SK-N-SH (cell line): ENCODE results near the gene DDX21. TPM values are rescaled to one million over a fixed set of nuclear protein-coding genes. Genes with fewer than 3 reads are reported as not detected.

Experiments
- CTCF ChIA-PET: fragments of 300-600, 350-600 bp; formaldehyde crosslinking; extraction: SDS; loops from one replicate; lab custom pipeline; 2021; lab: Yijun Ruan, JAX
- POLR2A ChIA-PET: fragments of 350-600 bp; sonication (Branson Sonifier 250); formaldehyde crosslinking; extraction: SDS; loops from one replicate; lab custom pipeline; 2020; ENCODE audit warnings: antibody characterized with exemption, inconsistent platforms; lab: Yijun Ruan, JAX
- DNase-seq: peaks from one replicate; pipeline ENCODE4 v3.0.0; 2012
- H2AFZ ChIP-seq: fragments of 200-600 bp; sonication (generic); 2 replicates; pipeline ENCODE4 v1.8.1; 2016; ENCODE audit warnings: antibody characterized with exemption, mild to moderate bottlenecking, low read depth
- H3F3A ChIP-seq: fragments of 200-600 bp; sonication (generic); replicated peaks from 2 replicates; pipeline ENCODE3; 2016; ENCODE audit warnings: antibody characterized with exemption, mild to moderate bottlenecking; ENCODE audit not compliant: insufficient read depth
- H3K27ac ChIP-seq, 2 experiments: fragments of 200-500 bp in 1 of 2; fragments of 200-600 bp in 1 of 2; sonication (Bioruptor generic) in 1 of 2; sonication (generic), shearing (Covaris generic) in 1 of 2; 2 replicates each; pipeline versions ENCODE4 v1.5.1 to v1.6.1; 2014 to 2016; ENCODE audit warnings: low read depth in 2 of 2, inconsistent platforms in 1 of 2, low read length in 1 of 2, mild to moderate bottlenecking in 1 of 2, mixed read lengths in 1 of 2
- H3K27me3 ChIP-seq: fragments of 200-600 bp; sonication (generic), shearing (Covaris generic); 2 replicates; pipeline ENCODE4 v1.6.1; 2016; ENCODE audit warnings: mixed run types; ENCODE audit not compliant: insufficient read depth
- H3K36me3 ChIP-seq, 2 experiments: fragments of 200-500 bp in 1 of 2; fragments of 200-600 bp in 1 of 2; sonication (Bioruptor generic) in 1 of 2; sonication (generic) in 1 of 2; replicated peaks in 1 of 2; 2 replicates each; pipeline versions ENCODE3 to v1.5.1; 2014 to 2016; ENCODE audit warnings: low read length in 1 of 2, mild to moderate bottlenecking in 1 of 2; ENCODE audit not compliant: insufficient read depth in 2 of 2, control insufficient read depth in 1 of 2
- H3K4me1 ChIP-seq, 2 experiments: fragments of 200-500 bp in 1 of 2; fragments of 200-600 bp in 1 of 2; sonication (Bioruptor generic) in 1 of 2; sonication (generic), shearing (Covaris generic) in 1 of 2; 2 replicates each; pipeline versions ENCODE4 v1.5.1 to v1.6.1; 2014 to 2016; ENCODE audit warnings: low read depth in 1 of 2, low read length in 1 of 2, mixed run types in 1 of 2; ENCODE audit not compliant: insufficient read depth in 2 of 2, control insufficient read depth in 1 of 2
- H3K4me2 ChIP-seq: fragments of 200-600 bp; sonication (generic), shearing (Covaris generic); 2 replicates; pipeline ENCODE4 v1.6.1; 2017; ENCODE audit warnings: mixed run types
- H3K4me3 ChIP-seq, 2 experiments: fragments of 200-500 bp in 1 of 2; fragments of 200-600 bp in 1 of 2; sonication (Bioruptor generic) in 1 of 2; sonication (generic), shearing (Covaris generic) in 1 of 2; 2 replicates each; pipeline versions ENCODE4 v1.5.1 to v1.8.1; 2014 to 2016; ENCODE audit warnings: low read depth in 2 of 2, inconsistent platforms in 1 of 2, low read length in 1 of 2, mild to moderate bottlenecking in 1 of 2, mixed read lengths in 1 of 2, moderate library complexity in 1 of 2
- H3K79me2 ChIP-seq: fragments of 200-600 bp; sonication (generic); 2 replicates; pipeline ENCODE4 v1.8.1; 2017; ENCODE audit warnings: mild to moderate bottlenecking; ENCODE audit not compliant: insufficient read depth
- H3K9ac ChIP-seq: fragments of 200-600 bp; sonication (generic); 2 replicates; pipeline ENCODE4 v1.6.1; 2017; ENCODE audit warnings: mixed run types
- H3K9me2 ChIP-seq: fragments of 200-600 bp; sonication (generic); 2 replicates; pipeline ENCODE4 v1.6.1; 2017; ENCODE audit warnings: mixed run types
- H3K9me3 ChIP-seq: fragments of 200-600 bp; sonication (generic); 2 replicates; pipeline ENCODE4 v1.6.1; 2017; ENCODE audit warnings: mixed run types, mild to moderate bottlenecking, moderate library complexity
- H4K20me1 ChIP-seq: fragments of 200-600 bp; sonication (generic); 2 replicates; pipeline ENCODE4 v1.6.1; 2017; ENCODE audit warnings: mild to moderate bottlenecking, mixed run types; ENCODE audit not compliant: insufficient read depth
- CHD2 ChIP-seq: fragments of 150-350 bp; IDR thresholded peaks from 2 replicates; pipeline ENCODE4 v1.6.1; 2018; ENCODE audit warnings: low read length; ENCODE audit not compliant: partially characterized antibody
- ELF1 ChIP-seq: IDR thresholded peaks from 2 replicates; pipeline ENCODE4 v1.4.0; 2012
- EP300 ChIP-seq, 2 experiments: IDR thresholded peaks; 2 replicates each; pipeline versions ENCODE4 v1.4.0 to v1.6.1; 2012; ENCODE audit warnings: borderline replicate concordance in 1 of 2, low read depth in 1 of 2, low read length in 1 of 2
- FOXJ3 ChIP-seq: sonication (generic); formaldehyde crosslinking; IDR thresholded peaks from 2 replicates; pipeline ENCODE4 v1.5.1; 2020; ENCODE audit warnings: mild to moderate bottlenecking, missing genetic modification reagents
- FOXM1 ChIP-seq: IDR thresholded peaks from 2 replicates; pipeline ENCODE4 v1.4.0; 2012; ENCODE audit warnings: low read depth, mild to moderate bottlenecking
- NRF1 ChIP-seq: IDR thresholded peaks from 2 replicates; pipeline ENCODE4 v1.6.1; 2012; ENCODE audit warnings: low read depth, mild to moderate bottlenecking, low read length
- POLR2AphosphoS5 ChIP-seq: IDR thresholded peaks from 2 replicates; pipeline ENCODE4 v1.6.1; 2012; ENCODE audit warnings: low read depth, low read length
- RAD21 ChIP-seq: IDR thresholded peaks from 2 replicates; pipeline ENCODE4 v1.6.1; 2012; ENCODE audit warnings: mild to moderate bottlenecking, low read length
- RXRA ChIP-seq: IDR thresholded peaks from 2 replicates; pipeline ENCODE4 v1.4.0; 2012; ENCODE audit warnings: low read depth, mild to moderate bottlenecking, borderline replicate concordance
- SMC3 ChIP-seq: IDR thresholded peaks from 2 replicates; pipeline ENCODE4 v1.6.1; 2012; ENCODE audit warnings: low read depth, low read length, improper control_type of control experiment
- TAF1 ChIP-seq: IDR thresholded peaks from 2 replicates; pipeline ENCODE4 v1.6.1; 2012; ENCODE audit warnings: low read depth, mild to moderate bottlenecking, low read length, moderate library complexity, borderline replicate concordance
- TCF12 ChIP-seq: IDR thresholded peaks from 2 replicates; pipeline ENCODE4 v1.4.0; 2012
- TEAD4 ChIP-seq: IDR thresholded peaks from 2 replicates; pipeline ENCODE4 v1.4.0; 2012; ENCODE audit warnings: mild to moderate bottlenecking, borderline replicate concordance; ENCODE audit not compliant: insufficient read depth
- YY1 ChIP-seq: IDR thresholded peaks from 2 replicates; pipeline ENCODE4 v1.4.0; 2012; ENCODE audit warnings: low read depth, mild to moderate bottlenecking
- WGBS: methylation state at CpG from one replicate; pipeline ENCODE4 v1.1.6; 2017; ENCODE audit warnings: low lambda C conversion rate; 5-methylcytosine and 5-hydroxymethylcytosine counted together
- polyA plus RNA-seq, 3 experiments: library from polyadenylated mRNA; depleted of rRNA; stranded (reverse); fragments of >200 nt; gene quantifications; 2 replicates each; pipeline ENCODE4 v1.2.3, GENCODE V29; 2012
- TF ChIP-seq, protein P1 (sequence below): fragments of 200-600 bp; sonication (generic); IDR thresholded peaks from 2 replicates; pipeline ENCODE4 v1.6.1; 2017; ENCODE audit warnings: antibody characterized with exemption, mild to moderate bottlenecking, moderate library complexity
- TF ChIP-seq, protein P2 (sequence below): fragments of 150-350 bp; IDR thresholded peaks from 2 replicates; pipeline ENCODE4 v1.6.1; 2017; ENCODE audit warnings: antibody characterized with exemption, low read length, low read depth, borderline replicate concordance
- TF ChIP-seq, protein P3 (sequence below): IDR thresholded peaks from 2 replicates; pipeline ENCODE4; 2012
- TF ChIP-seq, protein P4 (sequence below): IDR thresholded peaks from 2 replicates; pipeline ENCODE4 v1.4.0; 2012; ENCODE audit warnings: low read depth, borderline replicate concordance

The DDX21 gene
- polyA plus RNA-seq, 1 of the 3 experiments (the other 2 are of a cell fraction) = 40.1 TPM

DNA sequence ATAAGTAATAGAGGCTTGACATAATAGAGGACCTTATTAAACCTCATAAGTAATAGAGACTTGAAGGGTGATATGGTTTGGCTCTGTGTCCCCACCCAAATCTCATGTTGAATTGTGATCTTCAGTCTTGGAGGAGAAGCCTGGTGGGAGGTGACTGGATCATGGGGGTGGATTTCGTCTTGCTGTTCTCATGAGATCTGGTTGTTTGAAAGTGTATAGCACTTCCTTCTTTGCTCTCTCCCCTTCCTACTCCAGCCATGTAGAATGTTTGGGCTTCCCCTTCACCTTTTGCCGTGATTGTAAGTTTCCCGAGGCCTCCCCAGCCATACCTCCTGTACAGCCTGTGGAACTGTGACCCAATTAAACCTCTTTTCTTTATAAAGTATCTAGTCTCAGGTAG, 41.2 kb downstream of the DDX21 start:
- no peak for DNase-seq
- Histone ChIP-seq H3K4me1 (peaks cover 6 to 9% of the 10 kb centered on the region in 2 experiments; a peak in 3 of 4 replicates), H3K9me2 (no peaks in the 10 kb centered on the region), H3K27me3 (no peaks in the 10 kb centered on the region), H3K27ac (no peak overlapping the region), H3K79me2 (peaks cover 87% of the 10 kb centered on the region), H2AFZ (no peak overlapping the region), H3K36me3 (peaks cover 4 to 52% of the 10 kb centered on the region in 2 experiments), H3K4me3 (no peak overlapping the region), H3K9me3 (no peaks in the 10 kb centered on the region), H3K4me2 (no peak overlapping the region), H3F3A (peaks cover 11% of the 10 kb centered on the region), H4K20me1 (peaks cover 13% of the 10 kb centered on the region; the same call in 1 of the 2 replicates), H3K9ac (no peak overlapping the region)
- ChIA-PET POLR2A (no interaction called here), CTCF (no interaction called here)
- 88% methylated on average over 3 of the region's 3 CpGs for WGBS
- TF ChIP-seq NRF1 (no peak), FOXM1 (no peak), RXRA (no peak), RAD21 (no peak), SMC3 (no peak), TAF1 (no peak), YY1 (no peak), POLR2AphosphoS5 (no peak), EP300 (IDR thresholded peaks at IDR 0.05; ENCODE audit: borderline replicate concordance in 1 of 2, low read depth in 1 of 2, low read length in 1 of 2) (no peak), TCF12 (no peak), CHD2 (no peak), ELF1 (no peak), TEAD4 (no peak), FOXJ3 (no peak)
- TF ChIP-seq, protein P1, sequence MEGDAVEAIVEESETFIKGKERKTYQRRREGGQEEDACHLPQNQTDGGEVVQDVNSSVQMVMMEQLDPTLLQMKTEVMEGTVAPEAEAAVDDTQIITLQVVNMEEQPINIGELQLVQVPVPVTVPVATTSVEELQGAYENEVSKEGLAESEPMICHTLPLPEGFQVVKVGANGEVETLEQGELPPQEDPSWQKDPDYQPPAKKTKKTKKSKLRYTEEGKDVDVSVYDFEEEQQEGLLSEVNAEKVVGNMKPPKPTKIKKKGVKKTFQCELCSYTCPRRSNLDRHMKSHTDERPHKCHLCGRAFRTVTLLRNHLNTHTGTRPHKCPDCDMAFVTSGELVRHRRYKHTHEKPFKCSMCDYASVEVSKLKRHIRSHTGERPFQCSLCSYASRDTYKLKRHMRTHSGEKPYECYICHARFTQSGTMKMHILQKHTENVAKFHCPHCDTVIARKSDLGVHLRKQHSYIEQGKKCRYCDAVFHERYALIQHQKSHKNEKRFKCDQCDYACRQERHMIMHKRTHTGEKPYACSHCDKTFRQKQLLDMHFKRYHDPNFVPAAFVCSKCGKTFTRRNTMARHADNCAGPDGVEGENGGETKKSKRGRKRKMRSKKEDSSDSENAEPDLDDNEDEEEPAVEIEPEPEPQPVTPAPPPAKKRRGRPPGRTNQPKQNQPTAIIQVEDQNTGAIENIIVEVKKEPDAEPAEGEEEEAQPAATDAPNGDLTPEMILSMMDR = no peak
- TF ChIP-seq, protein P2, sequence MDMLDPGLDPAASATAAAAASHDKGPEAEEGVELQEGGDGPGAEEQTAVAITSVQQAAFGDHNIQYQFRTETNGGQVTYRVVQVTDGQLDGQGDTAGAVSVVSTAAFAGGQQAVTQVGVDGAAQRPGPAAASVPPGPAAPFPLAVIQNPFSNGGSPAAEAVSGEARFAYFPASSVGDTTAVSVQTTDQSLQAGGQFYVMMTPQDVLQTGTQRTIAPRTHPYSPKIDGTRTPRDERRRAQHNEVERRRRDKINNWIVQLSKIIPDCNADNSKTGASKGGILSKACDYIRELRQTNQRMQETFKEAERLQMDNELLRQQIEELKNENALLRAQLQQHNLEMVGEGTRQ = no peak
- TF ChIP-seq, protein P3, sequence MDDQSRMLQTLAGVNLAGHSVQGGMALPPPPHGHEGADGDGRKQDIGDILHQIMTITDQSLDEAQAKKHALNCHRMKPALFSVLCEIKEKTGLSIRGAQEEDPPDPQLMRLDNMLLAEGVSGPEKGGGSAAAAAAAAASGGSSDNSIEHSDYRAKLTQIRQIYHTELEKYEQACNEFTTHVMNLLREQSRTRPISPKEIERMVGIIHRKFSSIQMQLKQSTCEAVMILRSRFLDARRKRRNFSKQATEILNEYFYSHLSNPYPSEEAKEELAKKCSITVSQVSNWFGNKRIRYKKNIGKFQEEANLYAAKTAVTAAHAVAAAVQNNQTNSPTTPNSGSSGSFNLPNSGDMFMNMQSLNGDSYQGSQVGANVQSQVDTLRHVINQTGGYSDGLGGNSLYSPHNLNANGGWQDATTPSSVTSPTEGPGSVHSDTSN = no peak
- TF ChIP-seq, protein P4, sequence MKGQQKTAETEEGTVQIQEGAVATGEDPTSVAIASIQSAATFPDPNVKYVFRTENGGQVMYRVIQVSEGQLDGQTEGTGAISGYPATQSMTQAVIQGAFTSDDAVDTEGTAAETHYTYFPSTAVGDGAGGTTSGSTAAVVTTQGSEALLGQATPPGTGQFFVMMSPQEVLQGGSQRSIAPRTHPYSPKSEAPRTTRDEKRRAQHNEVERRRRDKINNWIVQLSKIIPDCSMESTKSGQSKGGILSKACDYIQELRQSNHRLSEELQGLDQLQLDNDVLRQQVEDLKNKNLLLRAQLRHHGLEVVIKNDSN = no peak
